HCT116 (cell line): ENCODE data around the gene SYT9. TPM values are rescaled to one million over a fixed set of nuclear protein-coding genes. Genes with fewer than 3 reads are reported as not detected.
"Not testable (repeated sequence)": the region's sequence is repeated elsewhere in the genome, so short reads cannot be mapped to it uniquely, and the experiment has no call there.

Experiments used
- ATAC-seq: fragments of 200-7000 bp; cut with Tn5 transposase; 2 replicates; pipeline ENCODE4 v1.9.1; 2020; ENCODE audit warnings: mild to moderate bottlenecking, moderate library complexity
- BruUV-seq: library from RNA; stranded (reverse); fragments of 400-500 nt; replicated peaks from 2 replicates; lab custom pipeline; 2021; lab: Mats Ljungman, UMichigan
- CTCF ChIA-PET: fragments of 300-600 bp; sonication (Branson Sonifier 250); formaldehyde crosslinking; loops from one replicate; lab custom pipeline; 2021; ENCODE audit warnings: antibody characterized with exemption; lab: Charles Lee
- POLR2A ChIA-PET: fragments of 300-600, 350-600 bp; sonication (Branson Sonifier 250); formaldehyde crosslinking; loops from one replicate; lab custom pipeline; 2021; ENCODE audit warnings: antibody characterized with exemption; lab: Charles Lee
- RAD21 ChIA-PET, 2 experiments: fragments of 300-600 bp; sonication (Branson Sonifier 250); formaldehyde crosslinking; loops; one replicate each; lab custom pipeline; 2023; ENCODE audit warnings: low total read pairs in 2 of 2; ENCODE audit not compliant: uncharacterized antibody in 2 of 2, unreplicated experiment in 2 of 2, low non-redundant PET in 1 of 2; lab: Charles Lee
- DNase-seq: peaks from one replicate; pipeline ENCODE4 v3.0.0-alpha.2; 2010; ENCODE audit warnings: low read depth, low spot score
- H2AFZ ChIP-seq: fragments of 200-600 bp; shearing (Covaris generic), sonication (generic); 2 replicates; pipeline ENCODE4 v1.6.1; 2017; ENCODE audit warnings: low read depth, mixed run types, mixed read lengths, antibody characterized with exemption, low read length; ENCODE audit not compliant: poor library complexity, severe bottlenecking
- H3K27ac ChIP-seq: 2 replicates; pipeline ENCODE4 v1.5.1; 2012; ENCODE audit warnings: low read depth, low read length
- H3K27me3 ChIP-seq: fragments of 200-600 bp; sonication (generic); 2 replicates; pipeline ENCODE4 v1.6.1; 2016; ENCODE audit warnings: mixed run types, low read length, mixed read lengths; ENCODE audit not compliant: insufficient read depth
- H3K36me3 ChIP-seq, 2 experiments: fragments of 200-500 bp in 1 of 2; fragments of 200-600 bp in 1 of 2; sonication (Bioruptor generic) in 1 of 2; sonication (generic) in 1 of 2; 2 replicates each; pipeline versions ENCODE4 v1.5.1 to v1.6.1; 2014 to 2016; ENCODE audit warnings: low read length in 2 of 2, inconsistent platforms in 1 of 2, mixed read lengths in 1 of 2, mixed run types in 1 of 2; ENCODE audit not compliant: insufficient read depth in 2 of 2, control insufficient read depth in 1 of 2
- H3K4me1 ChIP-seq, 2 experiments: fragments of 200-600 bp in 1 of 2; sonication (generic) in 1 of 2; 2 replicates each; pipeline versions ENCODE4 v1.5.1 to v1.6.1; 2012 to 2017; ENCODE audit warnings: low read length in 2 of 2, inconsistent platforms in 1 of 2, mild to moderate bottlenecking in 1 of 2, mixed read lengths in 1 of 2, mixed run types in 1 of 2, moderate library complexity in 1 of 2; ENCODE audit not compliant: insufficient read depth in 2 of 2, control insufficient read depth in 1 of 2
- H3K4me2 ChIP-seq: fragments of 200-600 bp; sonication (generic); 2 replicates; pipeline ENCODE4 v1.6.1; 2017; ENCODE audit warnings: mixed run types, low read length, mixed read lengths
- H3K4me3 ChIP-seq, 2 experiments: fragments of 200-600 bp in 1 of 2; sonication (generic) in 1 of 2; replicated peaks in 1 of 2; 2 replicates each; pipeline ENCODE4 v1.5.1; 2011 to 2016; ENCODE audit warnings: low read length in 2 of 2, control low read depth in 1 of 2, low read depth in 1 of 2, mild to moderate bottlenecking in 1 of 2, mixed read lengths in 1 of 2, mixed run types in 1 of 2
- H3K79me2 ChIP-seq: fragments of 200-600 bp; sonication (generic); 2 replicates; pipeline ENCODE4 v1.6.1; 2017; ENCODE audit warnings: mild to moderate bottlenecking, mixed run types, low read length, moderate library complexity, mixed read lengths; ENCODE audit not compliant: insufficient read depth
- H3K9ac ChIP-seq: fragments of 200-600 bp; sonication (generic); 2 replicates; pipeline ENCODE4 v1.6.1; 2016; ENCODE audit warnings: low read length, mixed read lengths
- H3K9me2 ChIP-seq: fragments of 200-600 bp; sonication (generic), shearing (Covaris generic); 2 replicates; pipeline ENCODE4 v1.6.1; 2017; ENCODE audit warnings: mixed run types, mild to moderate bottlenecking, moderate library complexity; ENCODE audit not compliant: insufficient read depth
- H3K9me3 ChIP-seq, 2 experiments: fragments of 200-500 bp in 1 of 2; fragments of 200-600 bp in 1 of 2; sonication (Bioruptor generic) in 1 of 2; sonication (generic) in 1 of 2; 2 replicates each; pipeline ENCODE4 v1.6.1; 2014 to 2017; ENCODE audit warnings: low read length in 2 of 2, mixed read lengths in 2 of 2, inconsistent platforms in 1 of 2, low read depth in 1 of 2, mild to moderate bottlenecking in 1 of 2, mixed run types in 1 of 2, moderate library complexity in 1 of 2; ENCODE audit not compliant: control insufficient read depth in 1 of 2, insufficient read depth in 1 of 2
- H4K20me1 ChIP-seq: fragments of 200-600 bp; sonication (generic), shearing (Covaris generic); 2 replicates; pipeline ENCODE4 v1.6.1; 2017; ENCODE audit warnings: mixed run types, mild to moderate bottlenecking, moderate library complexity; ENCODE audit not compliant: insufficient read depth
- CEBPB ChIP-seq: IDR thresholded peaks from 2 replicates; pipeline ENCODE4 v1.6.1; 2012; ENCODE audit warnings: low read depth
- EGR1 ChIP-seq: IDR thresholded peaks from 2 replicates; pipeline ENCODE4 v1.6.1; 2012; ENCODE audit warnings: low read depth
- ELF1 ChIP-seq: IDR thresholded peaks from 2 replicates; pipeline ENCODE4 v1.6.1; 2012; ENCODE audit warnings: low read depth, borderline replicate concordance
- EZH2 ChIP-seq: fragments of 200-600 bp; sonication (generic); IDR thresholded peaks from 2 replicates; pipeline ENCODE4 v1.6.1; 2017; ENCODE audit warnings: antibody characterized with exemption, mixed run types
- EZH2phosphoT487 ChIP-seq: fragments of 200-600 bp; IDR thresholded peaks from 2 replicates; pipeline ENCODE4 v1.6.1; 2018; ENCODE audit warnings: antibody characterized with exemption, borderline replicate concordance
- JUND ChIP-seq: IDR thresholded peaks from 2 replicates; pipeline ENCODE4 v1.6.1; 2012
- POLR2A ChIP-seq: IDR thresholded peaks from 2 replicates; pipeline ENCODE4 v1.7.0; 2011; ENCODE audit warnings: borderline replicate concordance; ENCODE audit not compliant: insufficient read depth, insufficient read length; ENCODE audit errors: extremely low read depth
- SP1 ChIP-seq: IDR thresholded peaks from 2 replicates; pipeline ENCODE4 v1.6.1; 2012; ENCODE audit warnings: low read depth
- TCF7L2 ChIP-seq: IDR thresholded peaks from 2 replicates; pipeline ENCODE4 v1.7.0; 2011; ENCODE audit warnings: borderline replicate concordance, inconsistent platforms; ENCODE audit not compliant: insufficient read depth, insufficient read length; ENCODE audit errors: extremely low read depth
- ZNF274 ChIP-seq: fragments of 200-500 bp; sonication (Bioruptor generic); IDR thresholded peaks from 2 replicates; pipeline ENCODE4 v1.6.1; 2014; ENCODE audit warnings: mild to moderate bottlenecking, low read depth, low read length, inconsistent platforms
- intact Hi-C: fragments of 100-400 bp; cut with micrococcal nuclease; formaldehyde crosslinking; loops from 2 replicates; pipeline ENCODE4 v1.10.0; 2022
- total RNA-seq: library from RNA; stranded (reverse); gene quantifications from one replicate; pipeline ENCODE4 v1.2.1, GENCODE V29; 2021; ENCODE audit not compliant: unreplicated experiment
- TF ChIP-seq, protein P1 (sequence below): IDR thresholded peaks from 2 replicates; pipeline ENCODE4 v1.6.1; 2012
- TF ChIP-seq, protein P2 (sequence below): IDR thresholded peaks from 2 replicates; pipeline ENCODE4 v1.6.1; 2012; ENCODE audit warnings: low read depth

SYT9 gene
- total RNA-seq, 1 experiment from 2014 or later = not detected

DNA sequence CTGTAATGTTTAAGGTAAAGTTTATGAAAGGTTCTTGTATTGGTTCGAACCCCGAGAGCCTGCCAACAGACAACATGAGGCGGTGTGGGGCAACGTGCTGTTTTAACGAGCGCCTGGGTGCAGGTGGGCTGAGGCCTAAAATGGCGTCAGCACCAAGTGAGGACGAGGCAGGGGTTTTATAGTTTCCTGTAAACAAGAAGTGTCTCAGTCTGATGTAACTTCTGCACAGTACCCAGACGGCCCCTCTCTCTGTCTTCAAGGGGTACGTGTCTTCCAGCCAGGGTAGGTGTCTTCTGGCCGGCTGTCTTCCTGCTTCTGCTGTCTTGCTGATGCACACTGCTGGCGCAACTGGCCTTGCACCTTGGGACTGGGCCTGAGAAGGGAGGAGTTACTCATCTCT, 264.8 kb downstream of the SYT9 start:
- Histone ChIP-seq H3K36me3 (no peaks in the 10 kb centered on the region), H4K20me1 (no peaks in the 10 kb centered on the region), H3K27ac (no peak overlapping the region), H2AFZ (no peak overlapping the region), H3K4me2 (no peak overlapping the region), H3K4me1 (peaks cover 8 to 19% of the 10 kb centered on the region in 2 experiments; a peak in 3 of 4 replicates), H3K9me3 (no peaks in the 10 kb centered on the region), H3K79me2 (no peaks in the 10 kb centered on the region), H3K4me3 (no peak overlapping the region), H3K9me2 (no peaks in the 10 kb centered on the region), H3K27me3 (no peaks in the 10 kb centered on the region; the same call in 1 of the 2 replicates), H3K9ac (no peak overlapping the region)
- no TSS peak for BruUV-seq
- TF ChIP-seq POLR2A (no peak), EZH2 (no peak), EZH2phosphoT487 (no peak), JUND (no peak), EGR1 (no peak), ZNF274 (no peak), SP1 (no peak), CEBPB (no peak), TCF7L2 (no peak), ELF1 (no peak)
- TF ChIP-seq, protein P1, sequence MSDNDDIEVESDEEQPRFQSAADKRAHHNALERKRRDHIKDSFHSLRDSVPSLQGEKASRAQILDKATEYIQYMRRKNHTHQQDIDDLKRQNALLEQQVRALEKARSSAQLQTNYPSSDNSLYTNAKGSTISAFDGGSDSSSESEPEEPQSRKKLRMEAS = no peak
- TF ChIP-seq, protein P2, sequence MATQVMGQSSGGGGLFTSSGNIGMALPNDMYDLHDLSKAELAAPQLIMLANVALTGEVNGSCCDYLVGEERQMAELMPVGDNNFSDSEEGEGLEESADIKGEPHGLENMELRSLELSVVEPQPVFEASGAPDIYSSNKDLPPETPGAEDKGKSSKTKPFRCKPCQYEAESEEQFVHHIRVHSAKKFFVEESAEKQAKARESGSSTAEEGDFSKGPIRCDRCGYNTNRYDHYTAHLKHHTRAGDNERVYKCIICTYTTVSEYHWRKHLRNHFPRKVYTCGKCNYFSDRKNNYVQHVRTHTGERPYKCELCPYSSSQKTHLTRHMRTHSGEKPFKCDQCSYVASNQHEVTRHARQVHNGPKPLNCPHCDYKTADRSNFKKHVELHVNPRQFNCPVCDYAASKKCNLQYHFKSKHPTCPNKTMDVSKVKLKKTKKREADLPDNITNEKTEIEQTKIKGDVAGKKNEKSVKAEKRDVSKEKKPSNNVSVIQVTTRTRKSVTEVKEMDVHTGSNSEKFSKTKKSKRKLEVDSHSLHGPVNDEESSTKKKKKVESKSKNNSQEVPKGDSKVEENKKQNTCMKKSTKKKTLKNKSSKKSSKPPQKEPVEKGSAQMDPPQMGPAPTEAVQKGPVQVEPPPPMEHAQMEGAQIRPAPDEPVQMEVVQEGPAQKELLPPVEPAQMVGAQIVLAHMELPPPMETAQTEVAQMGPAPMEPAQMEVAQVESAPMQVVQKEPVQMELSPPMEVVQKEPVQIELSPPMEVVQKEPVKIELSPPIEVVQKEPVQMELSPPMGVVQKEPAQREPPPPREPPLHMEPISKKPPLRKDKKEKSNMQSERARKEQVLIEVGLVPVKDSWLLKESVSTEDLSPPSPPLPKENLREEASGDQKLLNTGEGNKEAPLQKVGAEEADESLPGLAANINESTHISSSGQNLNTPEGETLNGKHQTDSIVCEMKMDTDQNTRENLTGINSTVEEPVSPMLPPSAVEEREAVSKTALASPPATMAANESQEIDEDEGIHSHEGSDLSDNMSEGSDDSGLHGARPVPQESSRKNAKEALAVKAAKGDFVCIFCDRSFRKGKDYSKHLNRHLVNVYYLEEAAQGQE = no peak
- intact Hi-C loops = no loop called here
- ChIA-PET POLR2A (no interaction called here), RAD21 (no interaction called here), CTCF (no interaction called here)
- DNase-seq (no peak), ATAC-seq (no peak)

DNA sequence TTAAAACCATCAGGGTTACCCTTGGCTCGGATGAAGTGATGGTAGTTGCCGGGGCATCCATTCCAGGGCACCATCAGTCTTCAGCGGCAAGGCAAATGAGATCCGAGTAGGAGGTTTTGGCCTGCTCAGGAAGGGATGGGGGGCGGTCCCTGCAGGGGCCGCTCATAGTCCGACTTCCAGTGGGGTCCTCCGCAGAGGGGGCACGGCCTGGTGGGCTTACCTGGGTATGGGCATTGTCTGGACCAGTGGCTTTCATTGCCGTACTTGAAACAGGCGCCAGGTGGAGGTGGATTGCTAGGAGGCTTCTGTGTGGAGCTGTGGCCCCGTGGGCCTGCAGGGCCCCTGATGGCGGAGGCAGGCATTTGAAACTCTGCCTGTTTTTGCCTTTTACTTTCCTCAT, 266.0 kb downstream of the SYT9 start:
- H3K79me2 ChIP-seq, H3K36me3 ChIP-seq, H3K4me2 ChIP-seq, DNase-seq, H3K4me3 ChIP-seq, POLR2A ChIA-PET, H3K9me3 ChIP-seq, H3K9me2 ChIP-seq, H3K9ac ChIP-seq, ATAC-seq, H2AFZ ChIP-seq, RAD21 ChIA-PET, intact Hi-C loops, CTCF ChIA-PET, H3K27me3 ChIP-seq, BruUV-seq, H4K20me1 ChIP-seq, H3K27ac ChIP-seq: not testable (repeated sequence)
- peaks cover 6 to 15% of the 10 kb centered on the region in 2 experiments; a peak in 3 of 4 replicates for H3K4me1 ChIP-seq
